ENCODE data around the gene TRAP1. TPM values are rescaled to one million over a fixed set of nuclear protein-coding genes. Genes with fewer than 3 reads are reported as not detected.

The TRAP1 gene
- total RNA-seq, 1 donor from 2014 or later = 111 TPM

GRCh38 chr16:3730161-3731125, 13.1 kb upstream of the TRAP1 start:
- Histone ChIP-seq H3K4me3 (ENCODE audit: low read depth, low read length) (no peak overlapping the region), H3K36me3 (ENCODE audit: control insufficient read depth, insufficient read depth, low read length) (peaks cover 39% of the 10 kb centered on the region), H3K27me3 (ENCODE audit: control insufficient read depth, insufficient read depth, low read length) (no peaks in the 10 kb centered on the region)
- no peak for FAIRE-seq
- TF ChIP-seq, protein P1, sequence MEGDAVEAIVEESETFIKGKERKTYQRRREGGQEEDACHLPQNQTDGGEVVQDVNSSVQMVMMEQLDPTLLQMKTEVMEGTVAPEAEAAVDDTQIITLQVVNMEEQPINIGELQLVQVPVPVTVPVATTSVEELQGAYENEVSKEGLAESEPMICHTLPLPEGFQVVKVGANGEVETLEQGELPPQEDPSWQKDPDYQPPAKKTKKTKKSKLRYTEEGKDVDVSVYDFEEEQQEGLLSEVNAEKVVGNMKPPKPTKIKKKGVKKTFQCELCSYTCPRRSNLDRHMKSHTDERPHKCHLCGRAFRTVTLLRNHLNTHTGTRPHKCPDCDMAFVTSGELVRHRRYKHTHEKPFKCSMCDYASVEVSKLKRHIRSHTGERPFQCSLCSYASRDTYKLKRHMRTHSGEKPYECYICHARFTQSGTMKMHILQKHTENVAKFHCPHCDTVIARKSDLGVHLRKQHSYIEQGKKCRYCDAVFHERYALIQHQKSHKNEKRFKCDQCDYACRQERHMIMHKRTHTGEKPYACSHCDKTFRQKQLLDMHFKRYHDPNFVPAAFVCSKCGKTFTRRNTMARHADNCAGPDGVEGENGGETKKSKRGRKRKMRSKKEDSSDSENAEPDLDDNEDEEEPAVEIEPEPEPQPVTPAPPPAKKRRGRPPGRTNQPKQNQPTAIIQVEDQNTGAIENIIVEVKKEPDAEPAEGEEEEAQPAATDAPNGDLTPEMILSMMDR (IDR thresholded peaks at IDR 0.05; ENCODE audit: insufficient read depth, low read length, severe bottlenecking) = no peak
- DNase-seq (ENCODE audit: low read depth) = no peak

DNA sequence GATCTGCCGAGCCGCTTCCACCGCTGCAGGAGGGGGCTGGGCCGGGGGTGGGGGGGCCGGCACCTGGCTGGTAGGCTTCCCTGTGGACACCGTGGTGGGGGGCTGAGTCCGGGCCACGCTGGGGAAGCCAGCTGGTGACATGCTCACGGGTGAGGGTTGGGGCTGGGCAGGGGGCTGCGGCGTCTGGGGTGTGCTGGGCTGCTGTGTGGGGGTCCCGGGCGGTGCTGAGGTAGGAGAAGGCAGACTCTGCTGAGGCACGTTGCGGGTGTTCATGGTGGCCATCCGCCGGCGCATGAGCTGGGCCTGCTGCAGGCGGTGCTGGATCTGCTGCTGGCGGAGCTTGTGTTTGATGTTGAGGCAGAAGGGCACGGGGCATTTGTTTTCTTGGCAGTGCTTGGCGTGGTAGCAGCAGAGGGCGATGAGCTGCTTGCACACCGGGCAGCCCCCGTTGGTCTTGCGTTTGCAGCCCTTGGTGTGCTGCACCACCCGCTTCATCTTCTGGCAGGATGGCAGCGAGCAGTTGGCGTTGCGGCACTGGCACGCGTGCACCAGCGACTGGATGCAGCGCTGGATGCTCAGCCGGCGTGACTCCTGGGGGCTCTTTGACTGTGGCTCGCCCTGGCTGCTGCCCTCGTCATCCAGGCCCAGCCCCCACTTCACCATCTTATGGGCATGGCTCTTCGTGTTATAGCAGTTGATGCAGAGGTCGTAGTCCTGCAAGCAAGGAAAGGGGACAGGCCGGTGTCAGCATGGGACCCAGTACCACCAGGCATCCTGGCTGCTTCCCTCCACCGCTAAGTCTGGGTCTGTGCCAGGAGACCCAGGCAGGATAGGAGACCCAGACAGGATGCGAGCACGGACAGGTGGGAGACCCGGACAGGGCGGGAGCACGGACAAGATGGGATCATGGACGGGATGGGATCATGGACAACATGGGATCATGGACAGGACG, 12.1 kb upstream of the TRAP1 start:
- TF ChIP-seq, protein P1 (IDR thresholded peaks at IDR 0.05; ENCODE audit: insufficient read depth, low read length, severe bottlenecking) = no peak
- peaks cover 32% of the 10 kb centered on the region for H3K36me3 ChIP-seq (ENCODE audit: control insufficient read depth, insufficient read depth, low read length)
- FAIRE-seq (no peak), DNase-seq (ENCODE audit: low read depth) (no peak)
- no peak overlapping the region for H3K4me3 ChIP-seq (ENCODE audit: low read depth, low read length)
- no peaks in the 10 kb centered on the region for H3K27me3 ChIP-seq (ENCODE audit: control insufficient read depth, insufficient read depth, low read length)

DNA sequence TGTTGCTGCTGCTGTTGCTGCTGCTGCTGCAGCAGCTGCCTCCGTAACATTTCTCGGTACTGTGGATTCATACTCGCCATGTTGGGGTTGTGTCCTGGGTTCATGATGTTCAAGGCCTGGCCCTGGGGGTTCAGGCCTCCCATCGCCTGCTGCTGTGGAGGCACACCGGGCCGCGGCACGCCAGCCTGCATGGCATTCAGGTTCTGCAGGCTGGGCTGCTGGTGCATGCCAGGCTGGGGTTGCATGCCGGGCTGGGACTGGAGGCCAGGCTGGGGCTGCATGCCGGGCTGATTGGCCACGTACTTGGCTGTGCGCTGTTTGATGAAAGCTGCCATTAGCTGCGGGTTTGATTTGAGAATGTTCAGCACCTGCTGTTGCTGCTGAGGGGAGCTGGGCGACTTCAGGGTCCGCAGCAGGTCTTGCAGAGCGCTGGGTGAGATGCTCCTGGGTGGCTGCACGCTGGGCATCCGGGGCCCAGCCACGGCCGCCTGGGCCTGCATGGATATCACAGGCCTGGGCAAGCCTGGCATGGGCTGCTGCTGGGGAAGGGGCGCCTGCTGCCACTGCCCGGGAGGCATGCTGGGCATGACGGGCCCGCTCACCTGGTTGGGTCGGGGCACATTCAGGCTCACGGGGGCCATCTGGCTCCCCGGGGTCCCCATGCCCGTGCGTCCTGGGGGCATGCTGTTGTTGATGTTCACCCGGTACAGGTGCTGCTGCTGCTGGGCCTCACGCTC, 11.3 kb upstream of the TRAP1 start:
- FAIRE-seq (no peak), DNase-seq (ENCODE audit: low read depth) (no peak)
- TF ChIP-seq, protein P1 (IDR thresholded peaks at IDR 0.05; ENCODE audit: insufficient read depth, low read length, severe bottlenecking) = no peak
- Histone ChIP-seq H3K36me3 (ENCODE audit: control insufficient read depth, insufficient read depth, low read length) (peaks cover 27% of the 10 kb centered on the region), H3K4me3 (ENCODE audit: low read depth, low read length) (no peak overlapping the region), H3K27me3 (ENCODE audit: control insufficient read depth, insufficient read depth, low read length) (no peaks in the 10 kb centered on the region)

DNA sequence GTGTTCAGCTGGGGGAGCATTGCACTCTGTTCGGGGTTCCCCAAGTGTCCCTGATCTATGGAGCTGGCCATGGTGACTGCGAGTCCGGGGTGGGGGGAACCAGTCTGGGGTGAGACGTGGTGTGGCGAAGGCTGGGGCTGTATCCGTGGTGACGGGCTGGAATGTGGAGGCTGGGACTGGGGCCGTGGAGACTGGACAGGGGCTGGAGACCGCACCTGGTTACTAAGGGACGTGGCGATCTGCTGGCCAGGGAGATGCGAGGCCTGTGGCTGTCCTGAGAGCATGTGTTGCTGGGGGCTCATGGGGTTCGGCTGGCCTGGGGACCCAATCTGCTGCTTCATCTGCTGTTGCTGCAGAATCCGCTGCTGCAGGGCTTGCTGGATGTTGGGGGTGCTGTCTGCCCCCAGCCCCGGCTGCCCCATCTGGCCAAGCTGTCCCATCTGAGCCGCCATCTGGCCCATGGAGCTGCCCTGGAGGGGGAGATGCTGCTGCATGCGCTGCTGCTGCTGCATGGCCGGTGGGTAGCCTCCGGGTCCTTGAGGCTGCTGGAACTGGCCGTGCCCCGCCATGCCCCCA, 10.6 kb upstream of the TRAP1 start:
- peaks cover 27% of the 10 kb centered on the region for H3K36me3 ChIP-seq (ENCODE audit: control insufficient read depth, insufficient read depth, low read length)
- H3K27me3 ChIP-seq (ENCODE audit: control insufficient read depth, insufficient read depth, low read length) = no peaks in the 10 kb centered on the region
- H3K4me3 ChIP-seq (ENCODE audit: low read depth, low read length) = no peak overlapping the region
- FAIRE-seq = no peak
- TF ChIP-seq, protein P1 (IDR thresholded peaks at IDR 0.05; ENCODE audit: insufficient read depth, low read length, severe bottlenecking) = no peak
- no peak for DNase-seq (ENCODE audit: low read depth)

GRCh38 chr16:3726021-3726687, 8.8 kb upstream of the TRAP1 start:
- no peak overlapping the region for H3K4me3 ChIP-seq (ENCODE audit: low read depth, low read length)
- DNase-seq (ENCODE audit: low read depth) (no peak), FAIRE-seq (no peak)
- H3K27me3 ChIP-seq (ENCODE audit: control insufficient read depth, insufficient read depth, low read length) = no peaks in the 10 kb centered on the region
- TF ChIP-seq, protein P1 (IDR thresholded peaks at IDR 0.05; ENCODE audit: insufficient read depth, low read length, severe bottlenecking) = no peak
- peaks cover 20% of the 10 kb centered on the region for H3K36me3 ChIP-seq (ENCODE audit: control insufficient read depth, insufficient read depth, low read length)

Data from bronchial epithelial cell (primary cell).